ENCODE measurements around the gene GRM2. TPM values are rescaled to one million over a fixed set of nuclear protein-coding genes. Genes with fewer than 3 reads are reported as not detected.

The GRM2 gene
- total and polyA plus RNA-seq, 2 of the 8 experiments (the other 6 are each of a cell fraction or from before 2014, with no cell fraction given): 3.9 to 10.5 TPM

DNA sequence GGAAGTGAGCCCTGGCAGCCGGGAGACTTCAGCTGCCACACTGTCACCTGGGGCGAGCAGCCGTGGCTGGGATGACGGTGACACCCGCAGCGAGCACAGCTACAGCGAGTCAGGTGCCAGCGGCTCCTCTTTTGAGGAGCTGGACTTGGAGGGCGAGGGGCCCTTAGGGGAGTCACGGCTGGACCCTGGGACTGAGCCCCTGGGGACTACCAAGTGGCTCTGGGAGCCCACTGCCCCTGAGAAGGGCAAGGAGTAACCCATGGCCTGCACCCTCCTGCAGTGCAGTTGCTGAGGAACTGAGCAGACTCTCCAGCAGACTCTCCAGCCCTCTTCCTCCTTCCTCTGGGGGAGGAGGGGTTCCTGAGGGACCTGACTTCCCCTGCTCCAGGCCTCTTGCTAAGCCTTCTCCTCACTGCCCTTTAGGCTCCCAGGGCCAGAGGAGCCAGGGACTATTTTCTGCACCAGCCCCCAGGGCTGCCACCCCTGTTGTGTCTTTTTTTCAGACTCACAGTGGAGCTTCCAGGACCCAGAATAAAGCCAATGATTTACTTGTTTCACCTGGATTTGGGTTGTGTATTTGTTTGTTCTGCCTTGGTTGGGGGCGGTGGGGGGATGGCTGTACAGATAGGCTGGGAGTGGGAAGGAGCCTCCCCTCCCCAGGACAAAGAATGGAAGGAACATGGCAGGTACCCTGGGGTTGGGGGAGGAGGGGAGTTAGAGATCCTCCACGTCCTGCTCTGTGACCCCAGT, 2.9 kb upstream of the GRM2 start:
- Histone ChIP-seq H3K36me3 (ENCODE audit: control insufficient read depth in 2 of 4, insufficient read depth in 4 of 4, low read length in 3 of 4) (no peaks in the 10 kb centered on the region), H2BK120ac (replicated peaks; ENCODE audit: low read depth, low read length) (no peak overlapping the region), H2BK20ac (ENCODE audit: low read length) (no peak overlapping the region), H3K9ac (replicated peaks in 1 of 4; ENCODE audit: extremely low read depth in 1 of 4, low read depth in 3 of 4, low read length in 3 of 4) (no peak overlapping the region), H2AK5ac (ENCODE audit: low read depth, low read length) (no peak overlapping the region), H3K79me1 (ENCODE audit: low read depth, low read length) (no peaks in the 10 kb centered on the region), H3K79me2 (ENCODE audit: control insufficient read depth in 1 of 2, insufficient read depth in 2 of 2, low read length in 2 of 2) (no peaks in the 10 kb centered on the region), H4K5ac (ENCODE audit: insufficient read length, low read depth, low read length) (no peak overlapping the region), H4K8ac (ENCODE audit: extremely low read depth, insufficient read depth, low read length) (no peak overlapping the region), H2AFZ (ENCODE audit: low read length) (no peak overlapping the region), H3K4me3 (ENCODE audit: extremely low read depth in 1 of 4, insufficient read depth in 2 of 4, low read depth in 3 of 4, low read length in 4 of 4) (peak overlapping the region in 2 of 4 experiments; percentile 18 to 31; a peak in 3 of 8 replicates), H3K4me1 (replicated peaks in 1 of 4; ENCODE audit: control insufficient read depth in 3 of 4, insufficient read depth in 4 of 4, low read length in 3 of 4) (peaks cover 0 to 31% (median 22%) of the 10 kb centered on the region in 4 experiments; a peak in 6 of 7 replicates), H3K23me2 (ENCODE audit: low read depth, low read length) (peaks cover 8% of the 10 kb centered on the region; the same call in 1 of the 2 replicates), H3K27ac (ENCODE audit: low read depth, low read length) (no peak overlapping the region), H3K4ac (replicated peaks; ENCODE audit: insufficient read length, low read depth, low read length) (no peak overlapping the region), H2BK12ac (ENCODE audit: low read depth, low read length) (no peak overlapping the region), H3K4me2 (ENCODE audit: insufficient read depth in 1 of 2, low read depth in 2 of 2, low read length in 2 of 2) (peak overlapping the region; percentile 26 to 65; a peak in 3 of 4 replicates), H3K9me3 (ENCODE audit: insufficient read depth in 2 of 2, low read depth in 1 of 2, low read length in 1 of 2) (no peaks in the 10 kb centered on the region), H3K14ac (ENCODE audit: insufficient read length) (no peak overlapping the region), H3K27me3 (replicated peaks in 1 of 4; ENCODE audit: control insufficient read depth in 3 of 4, extremely low read depth in 1 of 4, insufficient read depth in 3 of 4, low read length in 3 of 4) (peaks cover 13 to 19% (median 19%) of the 10 kb centered on the region in 4 experiments; a peak in 6 of 7 replicates), H3K56ac (replicated peaks; ENCODE audit: insufficient read length, low read depth, low read length) (no peak overlapping the region), H4K91ac (replicated peaks; ENCODE audit: insufficient read length, low read length) (no peak overlapping the region), H3K23ac (ENCODE audit: insufficient read length) (no peak overlapping the region), H2BK5ac (ENCODE audit: low read depth, low read length) (no peak overlapping the region), H3K18ac (ENCODE audit: extremely low read depth, low read length) (peak overlapping the region; percentile 78), H4K20me1 (replicated peaks in 1 of 2; ENCODE audit: control insufficient read depth in 1 of 2, insufficient read depth in 2 of 2, low read length in 2 of 2) (peaks cover 2 to 22% of the 10 kb centered on the region in 2 experiments), H2BK15ac (ENCODE audit: low read length) (no peak overlapping the region; the same call in 1 of the 2 replicates)
- ChIA-PET POLR2A (ENCODE audit: partially characterized antibody) (interaction anchor here (0.6 to 1.8 kb wide), 5 partner anchors 9 to 1467 kb away, joined by 4 to 7 read pairs (median 4); no protein-coding TSS in a partner anchor), CTCF (ENCODE audit: partially characterized antibody) (interaction anchor here (0.7 to 7.0 kb wide), 17 partner anchors 10 to 238 kb away, joined by 3 to 61 read pairs (median 4); partner anchors contain the start of genes RRP9 and TEX264)
- DNase-seq (ENCODE audit: low read depth in 1 of 2, low spot score in 2 of 2) (no peak), FAIRE-seq (no peak)
- 50% methylated on average over 11 of the region's 12 CpGs; no CpG with 5 or more reads in 1 of the 2 experiments for WGBS, 2 experiments (ENCODE audit: extremely low coverage in 1 of 2, insufficient coverage in 1 of 2, insufficient read length in 1 of 2, insufficient replicate concordance in 2 of 2, low coverage in 1 of 2, low lambda C conversion rate in 2 of 2, missing lambda C conversion rate in 1 of 2)
- TF ChIP-seq, protein P1, sequence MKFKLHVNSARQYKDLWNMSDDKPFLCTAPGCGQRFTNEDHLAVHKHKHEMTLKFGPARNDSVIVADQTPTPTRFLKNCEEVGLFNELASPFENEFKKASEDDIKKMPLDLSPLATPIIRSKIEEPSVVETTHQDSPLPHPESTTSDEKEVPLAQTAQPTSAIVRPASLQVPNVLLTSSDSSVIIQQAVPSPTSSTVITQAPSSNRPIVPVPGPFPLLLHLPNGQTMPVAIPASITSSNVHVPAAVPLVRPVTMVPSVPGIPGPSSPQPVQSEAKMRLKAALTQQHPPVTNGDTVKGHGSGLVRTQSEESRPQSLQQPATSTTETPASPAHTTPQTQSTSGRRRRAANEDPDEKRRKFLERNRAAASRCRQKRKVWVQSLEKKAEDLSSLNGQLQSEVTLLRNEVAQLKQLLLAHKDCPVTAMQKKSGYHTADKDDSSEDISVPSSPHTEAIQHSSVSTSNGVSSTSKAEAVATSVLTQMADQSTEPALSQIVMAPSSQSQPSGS (IDR thresholded peaks at IDR 0.05; ENCODE audit: low read length): no peak
- TF ChIP-seq KDM5A (IDR thresholded peaks at IDR 0.05; ENCODE audit: low read length) (no peak), YY1 (IDR thresholded peaks at IDR 0.05; ENCODE audit: low read depth, low read length) (no peak), SIN3A (conservative IDR thresholded peaks at IDR 0.05 in 1 of 2, IDR thresholded peaks at IDR 0.05 in 1 of 2; ENCODE audit: low read depth in 1 of 2, low read length in 2 of 2) (0 out of 4 replicates have a peak, but pooled peaks of 1 of the 2 experiments have one; percentile 46), TBP (IDR thresholded peaks at IDR 0.05; ENCODE audit: low read depth, low read length) (no peak), SP1 (IDR thresholded peaks at IDR 0.05; ENCODE audit: low read depth, low read length) (no peak), ASH2L (IDR thresholded peaks at IDR 0.05; ENCODE audit: low read length) (peak; percentile 31)

All from H1 (cell line).